Endothelial cell of umbilical vein (primary cell): Measurements from ENCODE around the gene PTPRD. TPM values are rescaled to one million over a fixed set of nuclear protein-coding genes. Genes with fewer than 3 reads are reported as not detected.

ENCODE experiments used
- BruUV-seq: library from RNA; stranded (reverse); fragments of 400-500 nt; replicated peaks from 2 replicates; lab custom pipeline; 2021; lab: Mats Ljungman, UMichigan
- CTCF ChIA-PET: fragments of 300-600, 350-600 bp; sonication (Branson Sonifier 250); formaldehyde crosslinking; loops from one replicate; lab custom pipeline; 2021; ENCODE audit warnings: antibody characterized with exemption, inconsistent platforms; lab: Charles Lee
- POLR2A ChIA-PET: fragments of 300-600, 350-600 bp; sonication (Branson Sonifier 250); formaldehyde crosslinking; loops from one replicate; lab custom pipeline; 2021; ENCODE audit warnings: antibody characterized with exemption, inconsistent platforms; lab: Charles Lee
- DNase-seq: peaks from one replicate; pipeline ENCODE4 v3.0.0-alpha.2; 2011; ENCODE audit warnings: low read depth, low spot score
- FAIRE-seq: peaks from 2 replicates; lab custom pipeline; 2011; peaks lifted over from hg19 to GRCh38; lab: Jason Lieb, UNC
- H2AFZ ChIP-seq: 2 replicates; pipeline ENCODE4 v1.6.0; 2012; ENCODE audit warnings: low read depth, low read length, control low read depth, inconsistent platforms
- H3K27ac ChIP-seq: 2 replicates; pipeline ENCODE4 v1.5.1; 2011; ENCODE audit warnings: low read depth, mild to moderate bottlenecking, control low read depth, low read length, moderate library complexity; ENCODE audit not compliant: insufficient read depth
- H3K27me3 ChIP-seq, 2 experiments: 2 replicates each; pipeline versions ENCODE4 v1.6.0 to v1.6.1; 2011; ENCODE audit warnings: low read length in 2 of 2, mixed read lengths in 1 of 2; ENCODE audit not compliant: control insufficient read depth in 2 of 2, insufficient read depth in 2 of 2
- H3K36me3 ChIP-seq, 2 experiments: 2 replicates in 1 of 2; 3 replicates in 1 of 2; pipeline ENCODE4 v1.5.1; 2011; ENCODE audit warnings: low read length in 2 of 2, mild to moderate bottlenecking in 1 of 2, moderate library complexity in 1 of 2; ENCODE audit not compliant: control insufficient read depth in 2 of 2, insufficient read depth in 2 of 2; ENCODE audit errors: extremely low read depth in 1 of 2
- H3K4me1 ChIP-seq: 3 replicates; pipeline ENCODE4 v1.5.1; 2011; ENCODE audit warnings: mild to moderate bottlenecking, low read length; ENCODE audit not compliant: control insufficient read depth, insufficient read depth; ENCODE audit errors: extremely low read depth
- H3K4me2 ChIP-seq: 2 replicates; pipeline ENCODE4 v1.6.1; 2011; ENCODE audit warnings: low read length, control low read depth, mixed read lengths; ENCODE audit not compliant: insufficient read depth
- H3K4me3 ChIP-seq, 3 experiments: fragments of 200-600 bp in 1 of 3; sonication (generic), shearing (Covaris generic) in 1 of 3; replicated peaks in 1 of 3; 2 replicates each; pipeline ENCODE4 v1.5.1; 2011 to 2016; ENCODE audit warnings: control low read depth in 3 of 3, low read length in 3 of 3, mild to moderate bottlenecking in 2 of 3, inconsistent platforms in 1 of 3, low read depth in 1 of 3, moderate library complexity in 1 of 3; ENCODE audit not compliant: insufficient read depth in 1 of 3
- H3K79me2 ChIP-seq: 2 replicates; pipeline ENCODE4 v1.6.0; 2012; ENCODE audit warnings: low read length, inconsistent platforms; ENCODE audit not compliant: control insufficient read depth, insufficient read depth
- H3K9ac ChIP-seq: replicated peaks from 2 replicates; pipeline ENCODE3; 2011; ENCODE audit warnings: low read length, control low read depth; ENCODE audit not compliant: insufficient read depth; ENCODE audit errors: extremely low read depth
- H3K9me1 ChIP-seq: replicated peaks from 3 replicates; pipeline ENCODE4 v1.6.0; 2011; ENCODE audit warnings: mild to moderate bottlenecking, low read length; ENCODE audit not compliant: control insufficient read depth, insufficient read depth; ENCODE audit errors: extremely low read depth
- H3K9me3 ChIP-seq: replicated peaks from 2 replicates; pipeline ENCODE4 v1.5.1; 2012; ENCODE audit warnings: low read length, inconsistent platforms; ENCODE audit not compliant: control insufficient read depth, insufficient read depth
- H4K20me1 ChIP-seq: replicated peaks from 2 replicates; pipeline ENCODE3; 2011; ENCODE audit warnings: mild to moderate bottlenecking, low read length; ENCODE audit not compliant: control insufficient read depth, insufficient read depth; ENCODE audit errors: extremely low read depth
- EZH2 ChIP-seq: IDR thresholded peaks from 2 replicates; pipeline ENCODE4 v1.6.1; 2012; ENCODE audit warnings: borderline replicate concordance, low read depth, mild to moderate bottlenecking, moderate library complexity, low read length, inconsistent platforms; ENCODE audit not compliant: severe bottlenecking
- FOS ChIP-seq: IDR thresholded peaks from 2 replicates; pipeline ENCODE4 v1.6.1; 2011; ENCODE audit warnings: mild to moderate bottlenecking, low read length, moderate library complexity, borderline replicate concordance; ENCODE audit not compliant: insufficient read depth
- GATA2 ChIP-seq: IDR thresholded peaks from 2 replicates; pipeline ENCODE4 v1.7.0; 2011; ENCODE audit warnings: low read depth, mild to moderate bottlenecking, moderate library complexity, mixed read lengths, low read length; ENCODE audit not compliant: insufficient read length, insufficient read depth
- JUN ChIP-seq: IDR thresholded peaks from 2 replicates; pipeline ENCODE4 v1.6.1; 2011; ENCODE audit warnings: borderline replicate concordance, low read depth; ENCODE audit not compliant: insufficient read length, insufficient read depth
- MYC ChIP-seq: IDR thresholded peaks from one replicate; pipeline ENCODE4 v1.6.1; 2011; ENCODE audit warnings: mild to moderate bottlenecking, low read depth, low read length
- POLR2A ChIP-seq: IDR thresholded peaks from 2 replicates; pipeline ENCODE4 v1.6.1; 2012; ENCODE audit warnings: low read depth, mild to moderate bottlenecking, control low read depth, low read length
- POLR2AphosphoS5 ChIP-seq: IDR thresholded peaks from 2 replicates; pipeline ENCODE4 v1.6.1; 2012; ENCODE audit warnings: low read depth, mild to moderate bottlenecking, control low read depth, low read length, moderate library complexity; ENCODE audit not compliant: insufficient read depth
- dilution Hi-C: fragments of 300-500 bp; cut with MboI; formaldehyde crosslinking; loops from one replicate; pipeline ENCODE4 v1.15.0; 2019; ENCODE audit warnings: low sequenced_read_pairs; ENCODE audit not compliant: extremely low pct_ligation_motif_present
- intact Hi-C: fragments of 100-400 bp; cut with micrococcal nuclease; formaldehyde crosslinking; loops from one replicate; pipeline ENCODE4 v1.10.0; 2022
- polyA plus RNA-seq, 4 experiments: library from polyadenylated mRNA; depleted of rRNA in 3 of 4; stranded (reverse) in 3 of 4; unstranded in 1 of 4; fragments of >200 nt; gene quantifications; 2 replicates each; pipeline versions ENCODE4 v1.2.1 to v1.2.3, GENCODE V29; 2011 to 2012; ENCODE audit warnings: missing spikeins in 1 of 4
- total RNA-seq: library from RNA; stranded (reverse); gene quantifications from 2 replicates; pipeline ENCODE4 v1.2.3, GENCODE V29; 2021
- TF ChIP-seq, protein P1 (sequence below), 2 donors: IDR thresholded peaks; 1 replicate in 1 of 2; 2 replicates in 1 of 2; pipeline ENCODE4 v1.5.1; 2011; ENCODE audit warnings: low read length in 2 of 2, mild to moderate bottlenecking in 2 of 2, moderate library complexity in 2 of 2, control low read depth in 1 of 2, inconsistent platforms in 1 of 2, low read depth in 1 of 2; ENCODE audit not compliant: insufficient read depth in 1 of 2; ENCODE audit errors: extremely low read depth in 1 of 2
- TF ChIP-seq, protein P2 (sequence below): IDR thresholded peaks from 2 replicates; pipeline ENCODE4 v1.6.1; 2011; ENCODE audit not compliant: insufficient read depth, insufficient read length

Gene PTPRD
- total and polyA plus RNA-seq, 2 donors (not counting 3 experiments of a cell fraction or from before 2014, with no cell fraction given) = 5.5 to 5.7 TPM

DNA sequence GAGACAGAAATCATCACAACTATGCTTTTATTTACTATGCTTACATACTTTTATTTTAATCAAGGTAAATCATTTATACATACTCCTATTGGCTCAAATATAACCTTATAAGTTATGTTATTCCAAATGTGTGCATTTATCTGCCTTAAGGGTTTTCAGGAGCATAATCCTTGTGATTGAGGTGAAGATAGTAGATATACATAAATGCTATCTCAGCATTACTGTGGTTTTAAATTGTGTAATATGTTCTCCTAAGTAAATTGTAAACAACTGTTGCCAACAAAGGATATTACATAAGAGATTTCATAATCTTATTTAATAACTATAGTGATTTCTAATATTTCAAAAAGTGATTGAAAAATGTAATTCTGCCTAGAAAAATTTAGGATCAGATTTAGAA lies 1438.4 kb downstream of the PTPRD start:
- Histone ChIP-seq H2AFZ (no peak overlapping the region), H3K9me3 (no peaks in the 10 kb centered on the region), H3K4me1 (no peaks in the 10 kb centered on the region), H3K79me2 (no peaks in the 10 kb centered on the region), H3K4me2 (no peak overlapping the region), H4K20me1 (no peaks in the 10 kb centered on the region), H3K27me3 (no peaks in the 10 kb centered on the region), H3K9me1 (no peaks in the 10 kb centered on the region), H3K9ac (no peak overlapping the region), H3K36me3 (no peaks in the 10 kb centered on the region), H3K4me3 (no peak overlapping the region), H3K27ac (no peak overlapping the region)
- DNase-seq (no peak), FAIRE-seq (no peak)
- dilution Hi-C loops = no loop called here
- no TSS peak for BruUV-seq
- ChIA-PET CTCF (no interaction called here), POLR2A (no interaction called here)
- intact Hi-C loops = no loop called here
- TF ChIP-seq POLR2A (no peak), GATA2 (no peak), MYC (no peak), EZH2 (no peak), POLR2AphosphoS5 (no peak), JUN (no peak), FOS (no peak)
- TF ChIP-seq, protein P1, sequence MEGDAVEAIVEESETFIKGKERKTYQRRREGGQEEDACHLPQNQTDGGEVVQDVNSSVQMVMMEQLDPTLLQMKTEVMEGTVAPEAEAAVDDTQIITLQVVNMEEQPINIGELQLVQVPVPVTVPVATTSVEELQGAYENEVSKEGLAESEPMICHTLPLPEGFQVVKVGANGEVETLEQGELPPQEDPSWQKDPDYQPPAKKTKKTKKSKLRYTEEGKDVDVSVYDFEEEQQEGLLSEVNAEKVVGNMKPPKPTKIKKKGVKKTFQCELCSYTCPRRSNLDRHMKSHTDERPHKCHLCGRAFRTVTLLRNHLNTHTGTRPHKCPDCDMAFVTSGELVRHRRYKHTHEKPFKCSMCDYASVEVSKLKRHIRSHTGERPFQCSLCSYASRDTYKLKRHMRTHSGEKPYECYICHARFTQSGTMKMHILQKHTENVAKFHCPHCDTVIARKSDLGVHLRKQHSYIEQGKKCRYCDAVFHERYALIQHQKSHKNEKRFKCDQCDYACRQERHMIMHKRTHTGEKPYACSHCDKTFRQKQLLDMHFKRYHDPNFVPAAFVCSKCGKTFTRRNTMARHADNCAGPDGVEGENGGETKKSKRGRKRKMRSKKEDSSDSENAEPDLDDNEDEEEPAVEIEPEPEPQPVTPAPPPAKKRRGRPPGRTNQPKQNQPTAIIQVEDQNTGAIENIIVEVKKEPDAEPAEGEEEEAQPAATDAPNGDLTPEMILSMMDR (IDR thresholded peaks at IDR 0.05; ENCODE audit: extremely low read depth in 1 of 2, insufficient read depth in 1 of 2, low read depth in 1 of 2, low read length in 2 of 2) = no peak
- TF ChIP-seq, protein P2, sequence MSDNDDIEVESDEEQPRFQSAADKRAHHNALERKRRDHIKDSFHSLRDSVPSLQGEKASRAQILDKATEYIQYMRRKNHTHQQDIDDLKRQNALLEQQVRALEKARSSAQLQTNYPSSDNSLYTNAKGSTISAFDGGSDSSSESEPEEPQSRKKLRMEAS = no peak
